SH-SY5Y (cell line): Measurements from ENCODE around the gene STXBP4.

Experiments used
- GATA2 ChIP-seq: IDR thresholded peaks from 2 replicates; pipeline ENCODE4 v1.6.1; 2011; ENCODE audit warnings: mild to moderate bottlenecking, low read depth, low read length
- GATA3 ChIP-seq: IDR thresholded peaks from 2 replicates; pipeline ENCODE4 v1.6.1; 2011; ENCODE audit warnings: low read depth, mild to moderate bottlenecking, low read length, moderate library complexity

DNA sequence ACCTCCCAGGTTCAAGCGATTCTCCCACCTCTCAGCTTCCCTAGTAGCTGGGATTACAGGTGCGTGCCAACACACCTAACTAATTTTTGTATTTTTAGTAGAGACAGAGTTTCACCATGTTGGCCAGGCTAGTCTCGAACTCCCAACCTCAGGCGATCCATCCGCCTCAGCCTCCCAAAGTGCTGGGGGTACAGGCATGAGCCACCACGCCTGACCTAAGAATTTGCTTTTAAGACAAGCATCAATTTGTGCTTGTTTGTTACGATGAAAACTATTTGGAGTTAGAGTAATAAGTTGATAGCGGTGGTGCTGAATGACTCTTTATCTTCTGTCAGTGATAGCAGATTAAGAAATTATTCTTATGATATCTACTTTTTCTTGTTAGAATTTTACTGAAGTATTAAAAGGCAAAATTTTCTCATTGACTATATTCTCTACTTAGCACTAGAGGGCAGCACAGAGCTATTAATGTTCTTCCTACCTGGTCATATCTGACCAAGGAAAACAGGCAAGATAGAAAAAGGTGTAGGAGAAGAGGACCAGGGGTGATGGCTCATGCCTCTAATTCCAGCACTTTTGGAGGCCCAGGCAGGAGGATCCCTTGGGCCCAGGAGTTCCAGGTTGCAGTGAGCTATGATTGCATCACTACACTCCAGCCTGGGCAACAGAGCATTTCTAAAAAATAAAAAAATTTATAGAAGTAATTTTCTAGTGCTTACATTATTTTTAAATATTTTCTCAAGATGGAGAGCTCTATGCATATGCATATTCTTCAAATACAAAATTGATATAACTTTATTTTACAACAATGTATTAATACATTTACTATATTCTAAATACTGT, 24.5 kb downstream of the STXBP4 start:
- TF ChIP-seq GATA3 (no peak), GATA2 (no peak)
